ENCODE results near the gene DGKI.

DGKI gene

GRCh38 chr7:137399827-137400823 is 446.6 kb downstream of the DGKI start:
- in situ Hi-C loops (cut with MboI; ENCODE audit: low sequenced_read_pairs, unreplicated experiment): no loop called here
- no peak for TF ChIP-seq CTCF (IDR thresholded peaks at IDR 0.05; ENCODE audit: borderline replicate concordance, control extremely low read depth, extremely low read depth, insufficient read depth, missing control alignments)
- no peak for DNase-seq (ENCODE audit: low spot score)

- TF ChIP-seq CTCF (IDR thresholded peaks at IDR 0.05; ENCODE audit: borderline replicate concordance, control extremely low read depth, extremely low read depth, insufficient read depth, missing control alignments): no peak
- in situ Hi-C loops (cut with MboI; ENCODE audit: low sequenced_read_pairs, unreplicated experiment): no loop called here
- DNase-seq (ENCODE audit: low spot score): no peak
Observed at GRCh38 chr7:137396051-137396450, 450.7 kb downstream of the DGKI start.

- no peak for TF ChIP-seq CTCF (IDR thresholded peaks at IDR 0.05; ENCODE audit: borderline replicate concordance, control extremely low read depth, extremely low read depth, insufficient read depth, missing control alignments)
- no peak for DNase-seq (ENCODE audit: low spot score)
- in situ Hi-C loops (cut with MboI; ENCODE audit: low sequenced_read_pairs, unreplicated experiment): no loop called here
Observed at GRCh38 chr7:137395420-137395819, 451.4 kb downstream of the DGKI start.

GRCh38 chr7:137393570-137393969 is 453.2 kb downstream of the DGKI start:
- DNase-seq (ENCODE audit: low spot score): no peak
- no peak for TF ChIP-seq CTCF (IDR thresholded peaks at IDR 0.05; ENCODE audit: borderline replicate concordance, control extremely low read depth, extremely low read depth, insufficient read depth, missing control alignments)
- in situ Hi-C loops (cut with MboI; ENCODE audit: low sequenced_read_pairs, unreplicated experiment): no loop called here

- no peak for TF ChIP-seq CTCF (IDR thresholded peaks at IDR 0.05; ENCODE audit: borderline replicate concordance, control extremely low read depth, extremely low read depth, insufficient read depth, missing control alignments)
- no peak for DNase-seq (ENCODE audit: low spot score)
- in situ Hi-C loops (cut with MboI; ENCODE audit: low sequenced_read_pairs, unreplicated experiment): no loop called here
Observed at GRCh38 chr7:137390076-137390475, 456.7 kb downstream of the DGKI start.

- TF ChIP-seq CTCF (IDR thresholded peaks at IDR 0.05; ENCODE audit: borderline replicate concordance, control extremely low read depth, extremely low read depth, insufficient read depth, missing control alignments): no peak
- DNase-seq (ENCODE audit: low spot score): no peak
- in situ Hi-C loops (cut with MboI; ENCODE audit: low sequenced_read_pairs, unreplicated experiment): no loop called here
Observed at GRCh38 chr7:137388916-137389315, 457.9 kb downstream of the DGKI start.

Data from GM13976 (cell line).